ENCODE measurements around the gene TM4SF18.
"Not testable (repeated sequence)": the region's sequence is repeated elsewhere in the genome, so short reads cannot be mapped to it uniquely, and the experiment has no call there.

TM4SF18 gene

DNA sequence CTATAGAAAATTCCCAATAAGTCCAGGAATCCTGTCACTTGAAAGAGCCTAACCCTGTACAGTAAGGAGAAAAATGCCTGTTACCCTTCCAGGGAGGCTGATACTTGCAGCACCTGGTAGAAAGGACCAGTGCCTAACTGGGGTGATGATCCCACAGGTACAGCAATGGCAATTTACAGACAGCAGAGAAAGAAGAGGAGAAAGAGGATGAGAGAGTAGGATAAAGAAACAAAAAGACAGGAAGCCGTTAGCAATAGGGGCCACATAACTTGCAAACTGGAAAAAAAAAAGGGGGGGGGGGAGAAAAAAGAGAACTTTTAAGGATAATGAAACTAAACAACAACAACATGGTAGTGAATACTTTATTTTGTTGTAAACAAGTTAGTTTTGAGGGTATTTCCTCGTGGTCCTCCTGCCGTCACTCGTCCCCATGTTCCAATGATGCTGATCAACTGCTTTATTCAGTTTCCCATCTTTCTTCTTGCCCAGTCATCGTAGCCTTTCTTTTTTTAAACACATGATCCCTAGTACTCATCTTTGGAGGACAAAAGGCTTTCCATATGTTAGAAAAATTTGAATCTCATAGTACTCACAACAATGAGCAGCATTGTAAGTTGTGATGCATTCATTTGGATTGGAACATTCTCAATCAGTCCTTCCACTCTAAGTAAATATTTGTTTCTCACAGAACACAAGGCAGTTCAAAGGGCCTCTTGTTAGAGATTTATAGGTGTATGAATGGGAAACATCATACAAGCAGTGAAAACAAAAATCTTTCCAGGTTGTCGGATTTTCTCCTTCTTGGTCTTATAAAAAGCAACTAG is 35.5 kb upstream of the TM4SF18 start:
- DNase-seq (ENCODE audit: low spot score): peak; percentile 63

DNA sequence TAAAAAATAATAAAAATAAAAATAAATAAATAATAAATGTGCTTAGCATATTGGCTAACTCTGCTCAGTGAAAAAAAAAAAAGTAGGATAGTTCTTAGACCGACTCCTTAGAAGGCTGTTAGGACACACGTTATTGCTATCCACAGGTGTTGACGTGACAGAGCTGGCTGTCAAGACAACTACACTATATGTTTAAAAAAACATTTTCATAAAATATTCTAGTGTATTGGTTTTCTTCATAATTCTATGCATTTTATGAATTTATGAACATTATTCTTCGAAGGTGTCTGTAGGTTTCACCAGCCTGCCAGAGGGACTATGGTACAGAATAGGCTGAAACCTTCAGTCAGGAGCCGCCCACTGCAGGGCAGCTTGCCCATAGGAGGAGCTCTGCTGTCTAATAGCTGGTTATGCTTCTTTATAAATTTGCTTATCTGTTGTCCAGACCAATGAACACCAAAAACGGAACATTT is 34.8 kb upstream of the TM4SF18 start:
- no peak for DNase-seq (ENCODE audit: low spot score)

DNA sequence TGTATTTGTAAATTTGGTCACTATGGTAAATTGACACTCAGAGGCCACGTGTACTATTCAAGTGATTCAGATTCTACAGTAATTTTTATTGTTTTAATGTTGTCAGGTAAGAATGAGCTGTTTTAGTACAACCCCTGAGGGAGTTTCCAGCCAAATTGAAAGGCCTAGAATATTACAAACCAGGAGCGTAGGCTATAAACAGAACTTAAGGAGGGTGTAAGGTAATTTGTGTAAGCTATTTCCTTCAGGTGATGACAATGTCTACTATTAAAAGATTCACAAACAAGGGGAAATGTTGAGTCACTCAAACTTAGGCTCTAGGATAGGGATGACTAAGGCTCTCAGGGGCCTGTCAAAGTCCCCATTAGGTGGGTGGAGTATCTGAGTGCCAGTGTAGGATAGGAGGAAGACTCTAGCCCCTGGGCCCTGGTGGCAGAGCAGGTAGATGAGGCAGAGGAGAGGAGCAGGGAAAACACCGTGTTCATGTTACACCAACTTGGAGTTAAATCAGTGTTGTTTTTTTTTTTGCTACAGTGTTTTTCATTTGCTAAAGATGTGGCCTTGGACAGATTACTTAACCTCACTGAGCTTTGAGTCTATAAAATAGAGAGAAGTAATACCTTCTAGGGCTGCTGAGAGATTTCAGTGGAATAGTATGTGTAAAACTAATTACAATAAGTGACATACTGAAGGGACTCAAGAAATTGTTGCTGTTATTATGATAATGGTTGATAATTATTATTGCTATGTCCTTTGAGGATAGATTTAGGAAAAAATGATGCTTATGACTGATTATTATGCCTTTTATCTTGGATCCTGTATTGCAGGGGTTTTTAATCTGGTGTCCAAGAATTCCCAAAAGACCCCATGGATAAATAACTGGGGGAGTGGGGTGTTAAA is 33.8 kb upstream of the TM4SF18 start:
- DNase-seq (ENCODE audit: low spot score): peak; percentile 83

DNA sequence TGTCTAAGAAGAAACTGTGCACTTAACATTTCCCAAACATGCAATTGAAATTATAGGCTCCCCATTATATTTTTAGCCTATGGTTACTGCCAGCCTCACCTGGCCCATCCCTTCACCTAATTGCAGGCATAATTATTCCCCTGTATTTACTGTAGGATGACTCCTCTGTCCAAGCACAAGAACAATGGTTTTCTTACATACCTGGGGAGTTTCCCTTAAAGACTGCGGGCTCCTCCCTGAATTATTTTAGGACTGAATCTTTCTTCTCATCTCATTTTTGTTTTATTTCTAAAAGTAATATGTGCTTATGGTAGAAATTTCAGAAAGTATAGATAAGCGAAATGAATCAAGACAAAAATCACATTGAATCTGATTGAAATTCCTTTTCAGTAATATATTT is 32.6 kb upstream of the TM4SF18 start:
- peak; percentile 67 for DNase-seq (ENCODE audit: low spot score)

DNA sequence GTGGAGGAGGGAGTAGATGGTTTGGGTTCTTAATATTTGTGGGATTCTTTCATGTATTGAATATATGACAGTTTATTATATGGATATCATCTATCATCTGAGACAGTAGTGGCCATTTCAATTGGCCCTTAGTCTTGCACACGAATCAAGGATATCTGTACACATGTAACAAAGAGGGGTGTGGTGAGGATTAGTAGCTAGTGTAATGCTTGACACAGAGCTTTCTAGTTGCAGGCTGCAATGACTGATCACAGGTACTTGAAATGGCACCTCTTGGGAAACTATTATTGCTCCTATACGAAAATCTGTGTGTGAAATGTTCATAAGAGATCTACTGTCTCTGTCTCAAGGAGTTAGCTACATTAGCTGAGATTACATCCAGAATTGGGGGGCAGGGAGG is 31.2 kb upstream of the TM4SF18 start:
- no peak for DNase-seq (ENCODE audit: low spot score)

DNA sequence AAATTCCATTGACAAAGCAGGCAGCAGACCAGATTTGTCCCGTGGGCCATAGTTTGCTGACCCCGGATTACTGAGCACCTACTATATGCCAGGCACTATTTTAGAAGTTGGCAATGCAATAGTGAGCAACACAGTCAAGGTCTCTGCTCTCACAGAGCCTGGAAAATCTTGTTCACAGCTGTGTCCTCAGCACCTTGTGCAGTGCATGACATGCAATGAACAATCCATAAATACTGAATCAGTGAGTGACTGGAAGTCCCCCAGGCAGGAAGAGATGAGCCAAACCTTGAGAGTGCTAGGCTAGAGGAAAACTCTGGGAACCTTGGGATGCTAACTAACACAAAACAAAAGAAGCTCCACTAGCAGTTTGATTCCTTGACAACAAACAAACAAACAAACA is 29.6 kb upstream of the TM4SF18 start:
- DNase-seq (ENCODE audit: low spot score): no peak

DNA sequence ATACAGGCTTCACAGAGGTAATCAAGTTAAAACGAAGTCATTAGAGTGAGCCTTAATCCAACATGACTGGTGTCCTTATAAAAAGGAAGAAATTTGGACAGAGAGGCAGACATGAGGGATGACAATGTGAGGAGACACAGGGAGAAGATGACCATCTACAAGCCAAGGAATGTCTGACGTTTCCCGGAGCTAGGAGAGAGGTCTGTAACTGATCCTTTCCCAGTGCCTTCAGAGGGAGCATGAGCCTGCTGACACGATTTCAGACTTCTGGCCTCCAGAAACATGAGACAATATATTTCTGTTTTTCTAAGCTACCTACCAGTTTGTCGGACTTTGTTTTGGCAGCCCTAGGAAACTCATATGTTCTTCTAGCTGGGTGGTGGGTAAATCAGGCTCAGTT is 28.9 kb upstream of the TM4SF18 start:
- DNase-seq (ENCODE audit: low spot score): no peak

DNA sequence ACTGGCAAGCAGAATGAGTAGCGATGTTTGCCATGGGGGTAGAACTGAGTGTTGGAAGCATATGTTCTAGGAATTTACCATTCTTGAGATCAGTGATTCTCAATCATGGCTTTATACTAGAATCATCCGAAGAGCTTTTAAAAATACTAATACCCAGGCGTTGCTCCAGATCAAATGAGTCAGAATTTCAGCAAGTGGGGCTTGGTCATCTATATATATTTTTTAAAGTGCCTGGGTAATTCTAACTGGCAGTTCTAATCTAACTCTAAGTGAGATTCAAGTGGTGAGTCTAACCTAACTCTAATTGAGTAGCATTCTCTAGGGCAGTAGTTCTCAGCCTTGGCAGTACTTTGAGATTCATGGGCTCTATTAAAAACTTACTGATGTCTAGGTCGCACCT is 23.2 kb upstream of the TM4SF18 start:
- no peak for DNase-seq (ENCODE audit: low spot score)

DNA sequence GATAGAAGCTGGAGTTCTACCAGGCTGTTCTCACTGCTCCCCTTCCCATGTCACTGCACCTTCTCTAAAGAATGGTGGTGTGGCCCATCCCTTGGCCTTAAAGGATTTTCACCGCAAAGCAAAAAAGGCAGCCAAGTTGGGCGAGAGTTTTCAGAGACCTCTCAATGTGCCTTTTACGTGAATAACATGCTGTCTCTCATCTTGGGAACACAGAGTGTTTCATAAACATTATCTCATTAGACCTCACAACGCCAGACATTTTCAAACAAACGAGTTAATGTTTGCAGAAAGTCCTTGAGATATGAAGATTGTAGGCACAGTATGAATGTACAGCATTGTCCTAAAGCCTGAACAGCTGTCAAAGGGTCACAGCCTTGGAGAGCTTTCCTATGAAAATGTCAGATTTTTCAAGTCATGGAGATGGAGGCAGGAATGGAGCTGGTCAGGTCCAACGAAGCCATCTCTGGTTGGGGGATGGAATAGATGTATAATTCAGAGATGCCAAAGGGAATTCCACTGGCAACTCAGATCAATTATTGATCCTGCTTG is 22.7 kb upstream of the TM4SF18 start:
- no peak for DNase-seq (ENCODE audit: low spot score)

DNA sequence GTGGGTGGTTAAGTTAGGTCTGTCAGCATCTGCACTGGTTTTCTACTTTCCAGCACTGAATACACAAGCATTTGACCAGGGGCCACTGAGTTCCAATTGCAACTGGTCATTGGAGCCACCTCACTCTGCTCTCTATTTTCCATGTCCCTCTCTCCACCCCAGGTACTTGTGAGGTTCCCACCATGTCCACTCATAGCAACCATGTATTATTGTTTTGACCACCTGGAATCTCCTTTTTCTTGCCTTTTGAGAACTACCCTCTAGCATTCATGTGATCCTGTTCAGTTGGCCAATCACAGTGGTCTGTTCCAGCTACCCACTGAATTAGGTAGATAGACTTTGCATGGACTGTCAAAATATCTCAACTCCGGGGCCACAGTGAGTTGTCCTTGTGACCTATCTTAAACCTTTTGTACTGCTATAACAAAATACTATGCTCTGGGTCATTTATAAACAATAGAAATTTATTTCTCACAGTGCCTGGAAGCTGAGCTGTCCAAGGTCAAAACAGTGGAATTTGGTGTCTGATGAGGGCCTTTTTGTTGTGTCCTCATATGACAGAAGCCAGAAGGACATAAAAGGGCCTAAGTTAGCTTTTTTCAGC is 20.2 kb upstream of the TM4SF18 start:
- no peak for DNase-seq (ENCODE audit: low spot score)

DNA sequence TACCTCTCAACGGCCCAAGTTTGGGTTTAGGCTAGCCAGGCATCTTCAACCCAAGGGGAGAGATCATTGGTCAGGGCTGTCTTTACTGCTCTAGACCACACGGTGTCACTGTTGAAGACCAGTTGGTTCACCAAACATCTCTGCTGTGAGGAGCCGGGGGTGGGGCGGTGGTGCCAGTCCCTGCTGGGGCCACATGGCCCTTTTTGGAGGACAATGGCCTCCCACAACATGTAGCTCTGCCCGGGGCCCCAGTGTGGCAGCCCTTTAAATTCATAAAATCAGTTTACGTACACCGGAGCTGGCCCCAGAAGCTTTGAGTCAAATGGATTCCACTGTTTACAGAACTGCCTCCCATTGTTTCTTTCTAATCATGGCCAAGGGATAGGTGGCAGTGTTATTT is 19.1 kb upstream of the TM4SF18 start:
- peak; percentile 72 for DNase-seq (ENCODE audit: low spot score)

DNA sequence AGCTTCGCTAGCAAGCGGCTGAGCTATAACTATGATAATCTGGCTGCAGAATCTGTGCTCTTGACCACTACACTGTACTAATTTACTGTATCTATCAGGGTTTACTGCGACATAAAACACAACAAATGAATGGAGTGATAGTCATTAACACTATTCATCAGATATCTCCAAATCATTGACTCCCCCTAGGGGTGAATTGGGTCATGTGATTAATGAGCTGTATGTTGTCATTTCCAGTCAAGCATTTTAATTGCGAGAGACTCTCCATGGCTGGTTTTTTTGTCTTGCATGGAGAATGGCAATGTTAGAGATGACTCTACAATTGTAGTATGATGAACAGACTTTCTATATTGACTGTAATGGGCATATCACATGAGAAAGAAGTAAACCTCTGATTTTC is 10.5 kb upstream of the TM4SF18 start:
- DNase-seq (ENCODE audit: low spot score): no peak

DNA sequence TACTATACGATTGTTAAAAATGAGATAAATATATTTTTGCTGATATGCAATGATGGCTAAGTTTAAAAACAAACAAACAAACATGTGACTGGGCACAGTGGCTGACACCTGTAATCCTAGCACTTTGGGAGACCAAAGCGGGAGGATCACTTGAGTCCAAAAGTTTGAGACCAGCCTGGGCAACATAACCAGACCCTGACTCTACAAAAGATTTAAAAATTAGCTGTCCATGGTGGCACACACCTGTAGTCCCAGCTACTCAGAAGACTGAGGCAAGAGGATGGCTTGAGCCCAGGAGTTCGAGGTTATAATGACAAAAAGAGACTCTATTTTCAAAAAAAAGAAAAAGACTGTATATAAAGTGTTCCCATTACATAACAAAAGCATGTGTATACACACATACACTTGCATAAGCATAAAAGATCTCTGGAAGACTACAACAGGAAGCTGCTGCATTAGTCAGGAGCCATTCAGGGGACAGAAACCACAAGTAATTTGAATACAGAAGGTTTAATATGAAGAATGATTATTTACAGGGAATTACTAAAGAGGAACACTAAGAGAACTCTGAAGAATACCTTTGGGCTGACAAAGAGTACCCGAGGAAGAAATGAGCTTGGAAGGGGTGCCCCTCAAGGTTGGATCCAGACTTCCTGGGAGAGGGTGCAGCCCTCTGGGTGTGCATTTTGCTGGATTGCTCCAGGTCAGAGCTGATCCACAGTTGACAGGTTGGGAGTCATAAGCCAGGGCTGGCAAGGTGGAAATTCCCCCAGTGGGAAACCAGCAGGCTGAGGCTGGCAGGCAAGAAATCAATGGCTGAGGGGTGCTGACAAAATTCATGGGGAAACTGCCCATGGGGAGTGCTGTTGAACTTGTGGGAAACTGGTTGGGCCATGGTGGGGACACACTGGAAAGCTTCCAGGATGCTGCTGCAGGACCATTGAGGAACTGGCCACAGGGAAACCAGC is 9.3 kb upstream of the TM4SF18 start:
- peak; percentile 25 for DNase-seq (ENCODE audit: low spot score)

DNA sequence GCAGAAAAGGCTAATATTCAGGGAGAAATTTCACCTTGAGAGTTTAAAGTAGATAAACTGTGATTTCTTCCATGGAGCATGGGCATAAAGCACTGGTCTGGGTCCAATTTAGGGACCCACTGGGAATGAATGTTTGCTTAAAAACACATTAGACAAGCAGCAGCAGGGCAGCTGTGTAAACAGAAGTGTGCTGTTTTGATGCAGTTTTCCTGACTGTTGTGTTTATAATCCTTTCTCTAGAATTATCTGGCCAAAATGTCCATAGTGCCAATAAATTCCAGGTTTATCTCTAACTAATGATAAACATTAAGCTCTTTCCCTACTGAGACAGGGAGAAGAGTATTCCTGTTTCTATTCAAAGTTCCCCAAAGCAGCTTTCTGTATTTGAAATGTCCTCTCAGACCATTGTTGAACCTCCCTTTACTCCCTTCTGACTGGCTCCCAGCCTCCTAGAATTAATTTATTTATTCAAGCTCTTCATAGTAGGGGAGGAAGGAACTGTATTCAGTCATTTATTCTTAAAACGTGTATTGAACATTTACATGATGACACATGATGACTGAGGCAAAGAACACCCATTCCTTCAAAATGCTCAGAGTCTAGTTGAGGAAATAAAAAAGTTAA is 7.0 kb upstream of the TM4SF18 start:
- no peak for DNase-seq (ENCODE audit: low spot score)

DNA sequence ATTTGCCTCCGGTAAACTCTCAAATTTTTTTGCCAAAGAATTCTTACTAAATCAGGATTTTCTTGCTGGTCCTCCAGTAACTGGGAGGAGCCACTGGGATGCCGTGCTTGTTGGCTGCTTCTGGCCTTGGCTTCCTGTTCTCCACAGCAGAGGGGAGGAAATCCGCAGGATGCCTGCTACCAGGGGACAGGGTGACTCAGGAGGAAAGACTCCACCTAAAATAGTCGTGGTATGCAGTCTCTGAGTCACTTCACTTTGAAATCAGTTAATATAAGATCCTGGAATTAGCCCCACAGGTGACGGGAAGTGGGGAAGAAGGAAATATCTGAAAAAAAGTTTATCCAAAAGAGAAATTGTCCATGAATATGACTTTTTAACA is 6.5 kb upstream of the TM4SF18 start:
- DNase-seq (ENCODE audit: low spot score): peak; percentile 95

DNA sequence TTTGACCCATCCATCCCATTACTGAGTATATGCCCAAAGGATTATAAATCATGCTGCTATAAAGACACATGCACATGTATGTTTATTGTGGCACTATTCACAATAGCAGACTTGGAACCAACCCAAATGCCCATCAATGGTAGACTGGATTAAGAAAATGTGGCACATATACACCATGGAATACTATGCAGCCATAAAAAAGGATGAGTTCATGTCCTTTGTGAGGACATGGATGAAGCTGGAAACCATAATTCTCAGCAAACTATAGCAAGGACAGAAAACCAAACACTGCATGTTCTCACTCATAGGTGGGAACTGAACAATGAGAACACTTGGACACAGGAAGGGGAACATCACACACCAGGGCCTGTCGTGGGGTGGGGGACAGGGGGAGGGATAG is 4.0 kb upstream of the TM4SF18 start:
- DNase-seq (ENCODE audit: low spot score): not testable (repeated sequence)

DNA sequence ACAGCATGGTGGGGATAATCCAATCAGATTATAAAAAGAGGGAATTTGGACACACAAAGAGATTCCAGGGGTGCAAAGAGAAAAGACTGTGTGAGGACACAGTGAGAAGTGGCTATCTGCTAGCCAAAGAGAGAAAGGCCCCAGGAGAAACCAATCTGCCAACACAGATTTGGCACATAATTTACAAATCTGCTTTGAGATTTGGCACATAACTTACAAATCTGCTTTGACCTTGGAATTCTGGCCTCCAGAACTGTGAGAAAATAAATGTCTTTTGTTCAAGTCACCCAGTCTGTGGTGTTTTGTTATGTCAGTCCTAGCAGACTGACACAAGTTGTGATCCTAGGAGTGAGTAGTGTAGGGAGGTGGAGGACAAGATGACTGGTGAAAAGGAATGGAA is 3.5 kb upstream of the TM4SF18 start:
- DNase-seq (ENCODE audit: low spot score): no peak

DNA sequence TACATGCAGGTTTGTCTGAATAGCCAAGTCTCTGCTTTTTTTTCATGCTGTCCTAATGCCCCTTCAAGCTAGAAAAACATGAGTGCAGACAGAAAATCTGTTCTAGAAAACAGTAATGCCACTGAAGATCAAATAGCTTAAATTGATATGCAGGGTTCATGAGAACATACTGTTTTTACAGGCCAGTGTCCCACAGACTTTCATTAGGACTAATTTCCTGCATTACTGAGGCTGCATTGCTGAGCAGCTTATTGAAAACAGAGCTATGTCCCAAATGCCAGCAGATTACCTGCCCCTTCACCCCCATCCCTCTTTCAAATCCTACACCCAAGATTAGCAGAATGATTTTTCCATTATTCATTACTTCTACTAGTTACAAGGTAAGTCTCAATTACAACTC is 665 bp downstream of the TM4SF18 start:
- no peak for DNase-seq (ENCODE audit: low spot score)

DNA sequence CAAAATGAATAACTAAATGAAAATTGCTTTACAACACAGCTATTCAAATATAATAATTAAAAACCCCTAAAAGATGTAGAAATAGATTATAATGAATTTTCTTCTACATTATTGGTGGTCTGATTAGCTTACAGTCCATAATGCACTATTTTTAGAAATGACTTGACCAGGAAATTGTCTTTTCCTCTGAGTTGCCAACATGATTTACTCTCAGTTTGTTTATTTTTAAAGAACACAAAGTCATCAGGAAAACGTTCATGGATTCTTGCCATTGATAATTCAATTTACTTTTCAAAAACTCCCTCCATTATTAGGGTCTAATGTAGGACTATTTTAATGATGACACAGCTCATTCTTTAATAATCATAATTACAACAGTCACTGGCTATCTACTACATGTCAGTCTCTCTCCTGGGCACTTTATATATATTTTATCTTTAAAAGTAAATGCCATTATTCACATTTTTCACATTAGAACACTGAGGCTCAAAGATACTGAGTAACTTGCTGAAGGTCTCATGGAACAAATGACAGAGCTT is 1.1 kb downstream of the TM4SF18 start:
- no peak for DNase-seq (ENCODE audit: low spot score)

DNA sequence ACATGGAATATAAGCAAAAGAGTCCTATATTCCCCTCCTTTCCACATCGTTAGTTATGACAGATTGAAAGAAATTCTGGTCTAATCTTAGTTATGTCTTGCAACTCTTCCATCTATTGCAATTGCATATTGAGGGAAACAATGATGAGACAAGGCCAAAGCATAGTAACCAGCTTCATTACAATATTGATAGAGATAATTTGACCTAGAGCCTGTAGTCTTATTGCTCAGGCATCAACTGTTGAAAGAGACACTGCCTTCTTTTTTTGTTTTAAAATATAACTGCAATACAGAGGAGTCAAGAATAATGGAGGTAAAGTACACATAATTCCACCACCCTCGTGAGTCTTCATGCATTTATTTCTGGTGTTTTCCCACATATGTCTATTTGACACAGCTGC is 2.0 kb downstream of the TM4SF18 start:
- no peak for DNase-seq (ENCODE audit: low spot score)
